GM13976 (cell line): ENCODE results near the gene TGM2.

ENCODE experiments used
- DNase-seq: peaks from one replicate; pipeline ENCODE4 v3.0.0; 2012; ENCODE audit warnings: low spot score
- CTCF ChIP-seq: IDR thresholded peaks from 2 replicates; pipeline ENCODE4 v1.5.1; 2012; ENCODE audit warnings: borderline replicate concordance, mild to moderate bottlenecking; ENCODE audit not compliant: insufficient read depth; ENCODE audit errors: extremely low read depth, missing control alignments, control extremely low read depth
- in situ Hi-C: fragments of 300-500 bp; cut with MboI; formaldehyde crosslinking; loops from one replicate; pipeline ENCODE4 v1.12.0; 2022; ENCODE audit warnings: low sequenced_read_pairs, mixed read lengths, inconsistent platforms; ENCODE audit not compliant: unreplicated experiment

Gene TGM2

GRCh38 chr20:38139156-38139912, 25.7 kb downstream of the TGM2 start:
- no peak for TF ChIP-seq CTCF
- no peak for DNase-seq
- in situ Hi-C loops: no loop called here

- in situ Hi-C loops: no loop called here
- no peak for TF ChIP-seq CTCF
- DNase-seq: no peak
Measured at GRCh38 chr20:38138086-38138778, 26.8 kb downstream of the TGM2 start.

- in situ Hi-C loops: no loop called here
Measured at GRCh38 chr20:38137441-38138037, 27.5 kb downstream of the TGM2 start.

GRCh38 chr20:38136421-38137245, 28.4 kb downstream of the TGM2 start:
- in situ Hi-C loops: no loop called here
- no peak for TF ChIP-seq CTCF
- DNase-seq: no peak

More at GRCh38 chr20:38137441-38138037, 27.5 kb downstream of the TGM2 start:
- TF ChIP-seq CTCF: no peak
- no peak for DNase-seq

- TF ChIP-seq CTCF: no peak
- in situ Hi-C loops: no loop called here
- DNase-seq: no peak
Measured at GRCh38 chr20:38135651-38136420, 29.2 kb downstream of the TGM2 start.
